NCI-H69 (cell line): Measurements from ENCODE around the gene BUD31.
"Not testable (repeated sequence)": the region's sequence is repeated elsewhere in the genome, so short reads cannot be mapped to it uniquely, and the experiment has no call there.

Experiments used
- DNase-seq: peaks from one replicate; lab custom pipeline; 2025; lab: John Stamatoyannopoulos, UW

BUD31 gene

GRCh38 chr7:99408379-99409191 is at the start of gene BUD31, which contains the start of gene PDAP1:
Gene BUD31, plus strand, starts transcription at chr7:99408969. Its CDS starts 2,124 bp downstream, at chr7:99411093.
Gene PDAP1, minus strand, starts transcription at chr7:99408597. Its CDS starts 49 bp downstream, at chr7:99408548.
- DNase-seq: peak; percentile 97

GRCh38 chr7:99359465-99360154 is 49.2 kb upstream of the BUD31 start:
- DNase-seq: no peak

DNA sequence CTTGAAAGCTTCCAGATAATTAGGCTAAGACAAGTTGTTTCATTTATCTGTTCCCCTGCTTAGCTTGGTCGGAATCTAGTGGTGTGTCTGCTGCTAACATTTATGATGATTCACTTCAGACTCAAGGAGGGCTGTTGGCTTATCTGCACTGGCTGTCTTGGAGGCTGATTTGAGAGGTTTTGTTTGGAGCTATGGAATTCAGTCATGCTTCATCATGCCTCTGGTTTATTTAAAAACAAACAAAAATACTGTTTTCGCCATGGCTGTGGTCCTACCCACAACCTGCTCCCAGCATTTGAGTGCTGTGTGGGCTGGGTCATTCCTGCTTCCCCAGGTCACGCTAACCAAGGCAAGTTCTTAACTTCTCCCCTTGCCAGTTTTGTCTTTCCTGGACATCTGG is 46.0 kb upstream of the BUD31 start:
- DNase-seq: no peak

DNA sequence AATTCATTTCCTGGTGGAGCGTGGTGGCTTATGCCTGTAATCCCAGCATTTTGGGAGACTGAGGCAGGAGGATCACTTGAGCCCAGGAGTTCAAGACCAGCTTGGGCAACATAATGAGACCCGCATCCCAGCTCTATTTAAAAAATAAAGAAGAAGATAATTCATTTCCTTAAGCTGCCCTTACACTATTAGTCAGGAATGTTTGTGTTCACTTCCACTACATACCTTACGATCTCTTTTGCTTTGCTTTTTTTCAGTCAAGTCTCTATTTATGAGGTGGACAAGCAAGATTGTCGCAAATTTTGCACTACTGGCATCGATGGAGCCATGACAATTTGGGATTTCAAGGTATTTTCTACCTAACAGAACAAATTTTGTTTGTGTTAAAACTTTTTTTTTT is 45.5 kb upstream of the BUD31 start:
- no peak for DNase-seq

GRCh38 chr7:99365318-99366141 is 43.2 kb upstream of the BUD31 start:
- DNase-seq: peak; percentile 46

- DNase-seq: no peak
Measured at GRCh38 chr7:99366646-99367045, 42.1 kb upstream of the BUD31 start.

GRCh38 chr7:99368750-99369389 is 39.9 kb upstream of the BUD31 start:
- no peak for DNase-seq

- no peak for DNase-seq
Measured at GRCh38 chr7:99369767-99370391, 38.9 kb upstream of the BUD31 start.

DNA sequence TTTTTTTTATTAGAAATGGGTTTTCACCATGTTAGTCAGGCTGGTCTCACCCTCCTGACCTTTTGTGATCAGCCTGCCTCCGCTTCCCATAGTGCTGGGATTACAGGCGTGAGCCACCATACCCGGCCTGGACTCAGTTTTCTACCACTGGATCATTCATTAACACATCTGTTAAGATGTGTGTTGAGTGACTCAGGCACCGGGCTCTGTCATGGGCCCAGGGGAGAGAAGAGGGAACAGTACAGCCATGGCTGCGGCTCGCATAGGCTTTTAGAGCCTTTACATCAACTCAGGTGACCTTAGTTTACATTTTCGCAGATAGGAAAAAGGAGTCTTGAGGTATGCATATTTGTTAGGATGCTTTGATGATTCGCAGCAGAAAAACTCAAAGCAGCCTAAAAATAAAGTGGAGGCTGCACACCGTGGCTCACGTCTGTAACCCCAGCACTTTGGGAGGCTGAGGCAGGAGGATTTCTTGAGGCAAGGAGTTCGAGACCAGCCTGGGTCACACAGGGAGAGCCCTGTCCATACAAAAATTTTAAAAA is 37.3 kb upstream of the BUD31 start:
- no peak for DNase-seq

DNA sequence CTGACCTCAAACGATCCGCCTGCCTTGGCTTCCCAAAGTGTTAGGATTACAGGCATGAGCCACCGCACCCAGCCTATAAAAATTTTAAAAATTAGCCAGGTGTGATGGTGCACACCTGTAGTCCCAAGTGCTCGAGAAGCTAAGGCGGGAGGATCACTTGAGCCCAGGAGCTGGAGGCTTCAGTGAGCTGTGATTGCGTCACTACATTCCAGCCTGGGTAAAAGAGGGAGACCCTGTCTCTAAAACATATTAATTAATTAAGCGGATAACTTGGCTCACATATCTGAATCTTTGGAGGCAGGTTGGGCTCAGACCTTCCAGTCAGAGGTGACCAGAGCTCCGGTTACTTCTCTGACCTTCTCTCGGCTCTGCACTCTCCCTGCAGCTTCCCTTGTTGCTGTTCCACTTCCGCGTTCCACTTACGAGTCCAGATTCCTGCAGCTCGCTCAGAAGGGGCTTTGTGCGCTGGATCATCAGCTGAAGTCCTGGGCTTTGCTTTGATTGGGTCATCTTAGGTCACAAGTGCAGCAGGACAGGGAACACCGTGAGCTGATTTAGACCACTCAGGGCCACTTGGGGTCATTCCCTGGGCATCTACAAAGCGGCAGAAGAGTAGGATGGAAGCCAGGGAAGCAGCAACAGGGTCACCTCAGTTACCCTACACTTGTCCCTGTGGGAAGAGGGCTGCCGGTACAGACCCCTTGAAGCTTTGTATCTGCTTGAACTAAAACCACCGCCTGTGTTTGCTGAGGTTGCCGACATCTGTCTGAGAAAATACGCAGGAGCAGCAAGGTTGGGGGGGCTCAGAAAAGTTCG is 36.3 kb upstream of the BUD31 start:
- DNase-seq: no peak

GRCh38 chr7:99373091-99374066 is 35.4 kb upstream of the BUD31 start:
- no peak for DNase-seq

GRCh38 chr7:99374111-99375064 is 34.4 kb upstream of the BUD31 start, which contains the start of gene ARPC1B:
Gene ARPC1B, plus strand, starts transcription at chr7:99374730. Its CDS starts 10,985 bp downstream, at chr7:99385715.
- peak; percentile 72 for DNase-seq

- DNase-seq: peak; percentile 80
Measured at GRCh38 chr7:99375070-99375807, 33.5 kb upstream of the BUD31 start.

DNA sequence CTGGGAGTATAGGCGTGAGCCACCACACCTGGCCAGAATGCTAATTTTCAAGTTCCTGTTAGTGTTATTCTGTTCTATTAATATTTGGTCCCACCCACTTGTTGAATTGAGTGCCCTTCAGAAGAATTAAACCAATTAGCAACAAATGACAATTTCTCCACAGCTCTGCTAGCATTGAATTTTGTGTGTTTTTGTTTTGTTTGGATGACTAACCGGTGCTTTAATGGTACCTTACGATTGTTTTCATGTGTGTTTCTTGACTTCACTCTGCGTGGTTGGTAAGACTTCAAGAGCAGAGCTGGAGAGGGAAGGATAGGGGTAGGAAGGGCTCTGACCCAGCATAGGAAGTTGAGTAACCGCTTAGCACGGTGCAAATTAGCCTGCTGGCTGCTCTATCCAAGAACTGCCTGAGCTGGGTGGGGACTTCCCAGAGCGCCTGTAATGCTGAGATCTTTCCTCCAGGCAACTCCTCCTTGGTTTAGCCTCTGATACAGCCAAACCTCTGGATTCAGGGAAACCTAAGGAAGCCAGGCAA is 29.7 kb upstream of the BUD31 start:
- DNase-seq: no peak

- not testable (repeated sequence) for DNase-seq
Measured at GRCh38 chr7:99379693-99380031, 29.1 kb upstream of the BUD31 start.

DNA sequence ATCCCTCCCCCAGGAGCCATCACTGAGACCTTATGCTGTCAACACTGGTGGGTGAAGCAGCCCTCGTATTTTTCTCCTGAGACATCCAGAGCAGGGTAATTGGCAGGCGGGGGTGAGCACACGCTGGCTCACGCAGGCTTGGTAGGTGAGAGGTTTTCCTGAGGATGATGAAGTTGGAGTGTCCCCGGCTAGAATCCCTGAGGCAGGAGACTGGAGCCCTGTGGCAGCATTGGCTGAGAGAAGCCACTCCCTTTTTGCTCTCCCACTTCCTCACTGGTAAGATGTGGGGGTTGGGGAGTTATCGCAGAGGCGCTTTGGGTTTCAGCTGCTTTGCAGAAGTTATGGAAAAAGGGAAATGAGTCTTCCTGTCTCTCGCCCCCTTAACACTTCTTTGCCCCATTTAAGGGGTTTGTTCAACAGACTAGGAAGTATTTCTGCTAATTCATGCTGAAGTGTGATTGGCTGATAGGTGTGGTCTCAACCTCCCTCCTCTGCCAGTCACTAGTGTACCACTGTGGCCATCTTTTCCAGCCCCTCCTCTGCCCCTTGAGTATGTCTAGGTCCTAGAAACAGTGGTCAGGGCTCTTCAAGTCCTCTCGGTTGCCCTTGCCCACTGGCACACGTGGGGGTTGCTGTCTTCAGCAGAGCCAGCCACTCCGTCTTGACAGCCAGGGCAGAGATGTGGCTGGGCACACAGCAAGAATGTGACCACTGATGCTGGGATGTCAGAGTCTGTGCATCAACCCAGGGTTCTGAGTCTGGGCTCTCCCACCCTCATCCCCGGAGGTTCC is 28.5 kb upstream of the BUD31 start:
- DNase-seq: no peak
